AG20443 (cell line): ENCODE data around the gene FBXL7.

Source experiments
- DNase-seq: peaks from one replicate; pipeline ENCODE4 v3.0.0; 2012; ENCODE audit warnings: low spot score, mixed read lengths

Gene FBXL7

GRCh38 chr5:15889001-15889400, 389.0 kb downstream of the FBXL7 start:
- DNase-seq: no peak

- no peak for DNase-seq
Measured at GRCh38 chr5:15893866-15894265, 393.9 kb downstream of the FBXL7 start.

DNA sequence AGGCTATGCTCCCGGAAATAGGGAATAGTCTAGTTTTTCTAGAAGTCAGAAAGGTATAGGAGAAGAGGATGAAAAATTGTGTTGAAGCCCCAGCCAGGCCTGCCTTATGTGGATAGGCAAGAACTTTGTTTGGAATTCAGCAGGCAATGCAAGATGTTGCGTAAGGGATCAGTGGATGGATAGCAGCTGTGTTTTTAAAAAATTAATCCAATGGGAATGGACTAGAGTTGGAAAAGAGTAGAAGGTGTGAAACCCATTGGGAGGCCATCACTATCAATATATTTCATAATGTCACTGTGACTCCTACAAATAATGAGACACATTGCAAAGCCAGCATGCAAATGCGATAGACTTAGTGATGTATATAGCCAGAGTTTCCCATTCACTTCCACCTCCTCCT, 397.7 kb downstream of the FBXL7 start:
- DNase-seq: peak; percentile 37

- no peak for DNase-seq
Measured at GRCh38 chr5:15898641-15899040, 398.7 kb downstream of the FBXL7 start.

GRCh38 chr5:15899481-15899880, 399.5 kb downstream of the FBXL7 start:
- DNase-seq: no peak

GRCh38 chr5:15901151-15901550, 401.2 kb downstream of the FBXL7 start:
- no peak for DNase-seq

DNA sequence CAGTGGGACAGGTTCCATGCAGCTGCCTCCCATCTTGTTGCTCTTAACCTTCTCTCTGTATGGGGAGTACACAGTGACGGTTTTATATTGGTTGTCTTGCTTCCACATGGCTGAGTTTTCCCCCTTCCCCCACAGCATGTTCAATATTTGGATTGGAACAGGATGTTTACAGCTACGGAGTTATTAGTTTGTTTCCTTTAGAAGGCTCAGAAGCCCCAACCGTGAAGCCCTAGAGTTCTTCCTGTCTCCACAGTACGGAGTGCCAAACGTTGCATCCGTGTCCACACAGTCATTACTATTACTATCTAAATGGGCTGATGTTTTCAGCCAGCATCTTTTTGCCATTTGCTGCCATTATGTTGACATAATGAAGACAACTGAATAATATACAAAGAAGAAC, 402.1 kb downstream of the FBXL7 start:
- DNase-seq: no peak

DNA sequence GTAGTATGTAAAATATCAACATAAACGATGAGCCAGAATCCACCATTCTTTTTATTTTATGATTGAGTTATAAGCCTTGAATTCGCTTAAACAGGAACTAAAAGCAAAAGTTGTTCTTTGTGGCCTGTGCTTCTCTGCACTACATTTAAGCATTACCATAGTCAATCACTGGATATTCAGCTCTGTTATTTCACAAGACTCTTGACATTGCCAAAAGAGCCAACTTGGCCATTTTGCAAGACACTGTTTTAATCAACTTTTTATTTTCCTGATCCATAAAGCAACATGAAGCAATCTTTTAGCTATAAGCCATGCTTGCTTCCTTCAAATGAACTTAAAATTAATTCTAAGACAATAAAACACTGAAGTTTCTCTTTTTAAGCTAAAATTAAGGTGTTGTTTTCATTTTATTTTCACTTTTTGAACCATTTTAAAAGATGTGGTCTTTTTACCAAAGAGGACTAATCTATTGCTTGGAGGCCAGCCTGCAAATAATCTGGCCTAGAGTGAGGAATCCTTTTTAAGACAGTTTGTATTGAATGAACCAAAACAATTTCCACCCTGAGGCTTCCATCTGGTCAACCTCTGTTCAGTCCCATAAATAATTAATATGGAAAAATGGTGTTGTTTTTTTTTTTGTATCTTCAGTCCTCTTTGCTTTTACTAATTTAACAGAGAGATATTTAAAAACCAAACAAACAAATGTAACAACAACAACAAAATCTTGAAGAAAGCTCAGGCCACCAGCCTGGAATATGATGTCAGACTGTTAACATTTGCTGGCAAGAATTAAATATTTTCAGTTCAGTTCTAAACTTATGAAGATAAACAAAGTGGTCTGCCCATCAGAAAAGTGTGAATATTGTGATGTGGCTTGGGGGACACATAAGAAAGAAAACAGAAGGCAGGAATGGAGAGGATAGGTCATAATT, 405.2 kb downstream of the FBXL7 start:
- DNase-seq: peak; percentile 32

DNA sequence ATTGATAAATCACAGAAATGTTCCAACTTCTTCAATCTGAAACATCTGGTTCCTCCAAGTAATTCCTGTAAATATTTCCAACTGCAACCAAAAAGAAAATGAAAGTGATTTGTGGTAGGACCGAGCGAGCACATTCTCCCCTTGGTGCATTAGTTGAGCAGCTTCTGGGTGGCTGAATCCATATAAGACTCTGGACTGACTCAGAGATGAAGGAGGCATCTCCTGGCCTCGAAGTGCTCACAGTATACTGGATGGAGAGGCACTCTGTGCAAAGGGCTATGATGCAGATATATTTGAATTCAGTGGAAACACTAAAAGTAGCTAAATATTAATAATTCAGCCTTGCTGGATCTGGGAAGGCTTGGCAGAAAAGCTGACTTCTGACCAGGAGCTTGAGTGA, 414.7 kb downstream of the FBXL7 start:
- DNase-seq: peak; percentile 75

DNA sequence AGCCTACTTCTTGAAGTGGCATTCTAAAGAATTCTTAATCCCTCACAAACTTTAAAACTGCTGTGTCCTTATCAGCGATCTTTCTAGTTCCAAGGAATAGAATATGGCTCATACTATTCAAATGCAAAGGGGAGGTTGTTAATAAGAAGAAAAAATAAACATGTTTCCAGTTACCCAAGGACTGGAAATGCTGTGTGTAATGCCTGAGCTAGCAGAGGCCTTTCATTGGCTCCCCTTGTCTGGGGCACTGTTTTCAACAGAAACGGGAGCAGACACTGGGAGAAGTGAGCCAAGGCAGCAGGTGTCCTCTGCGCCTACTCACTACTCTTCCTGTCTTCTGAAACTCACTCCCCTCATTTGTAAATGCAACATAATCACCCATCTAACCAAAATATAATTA, 426.6 kb downstream of the FBXL7 start:
- DNase-seq: no peak

DNA sequence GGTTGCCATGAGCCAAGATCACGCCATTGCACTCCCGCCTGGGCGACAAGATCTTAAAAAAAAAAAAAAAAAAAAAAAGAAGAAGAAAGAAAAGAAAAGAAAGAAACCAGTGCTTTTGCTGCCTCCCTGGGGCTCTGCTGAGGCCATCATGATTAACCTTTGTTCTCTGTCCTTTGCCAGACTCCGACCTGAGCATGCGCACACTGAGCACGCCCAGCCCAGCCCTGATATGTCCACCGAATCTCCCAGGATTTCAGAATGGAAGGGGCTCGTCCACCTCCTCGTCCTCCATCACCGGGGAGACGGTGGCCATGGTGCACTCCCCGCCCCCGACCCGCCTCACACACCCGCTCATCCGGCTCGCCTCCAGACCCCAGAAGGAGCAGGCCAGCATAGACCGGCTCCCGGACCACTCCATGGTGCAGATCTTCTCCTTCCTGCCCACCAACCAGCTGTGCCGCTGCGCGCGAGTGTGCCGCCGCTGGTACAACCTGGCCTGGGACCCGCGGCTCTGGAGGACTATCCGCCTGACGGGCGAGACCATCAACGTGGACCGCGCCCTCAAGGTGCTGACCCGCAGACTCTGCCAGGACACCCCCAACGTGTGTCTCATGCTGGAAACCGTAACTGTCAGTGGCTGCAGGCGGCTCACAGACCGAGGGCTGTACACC, 427.9 kb downstream of the FBXL7 start:
- no peak for DNase-seq

- no peak for DNase-seq
Measured at GRCh38 chr5:15929611-15930263, 429.8 kb downstream of the FBXL7 start.

GRCh38 chr5:15932066-15932465, 432.1 kb downstream of the FBXL7 start:
- DNase-seq: no peak

- DNase-seq: no peak
Measured at GRCh38 chr5:15933259-15934207, 433.6 kb downstream of the FBXL7 start.

- no peak for DNase-seq
Measured at GRCh38 chr5:15936505-15937245, 436.7 kb downstream of the FBXL7 start.

DNA sequence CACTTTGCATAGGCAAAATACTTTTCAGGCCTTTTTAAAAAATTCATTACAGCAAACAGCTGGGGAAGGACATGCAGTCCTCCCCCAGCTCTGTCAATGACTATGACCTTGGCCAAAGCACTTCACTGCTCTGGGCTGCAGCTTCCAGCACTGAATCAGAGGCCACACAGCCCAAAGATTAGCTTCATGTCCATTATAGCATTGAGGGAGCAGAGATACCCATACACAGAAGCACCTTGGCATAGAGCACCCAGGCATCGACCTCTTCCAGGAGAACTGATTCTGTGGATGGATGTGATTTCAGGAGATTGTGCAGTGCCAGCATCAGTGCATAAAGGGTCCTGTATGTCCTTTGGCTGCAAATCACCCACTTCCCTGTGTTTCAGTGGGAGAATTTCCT, 437.7 kb downstream of the FBXL7 start:
- no peak for DNase-seq

DNA sequence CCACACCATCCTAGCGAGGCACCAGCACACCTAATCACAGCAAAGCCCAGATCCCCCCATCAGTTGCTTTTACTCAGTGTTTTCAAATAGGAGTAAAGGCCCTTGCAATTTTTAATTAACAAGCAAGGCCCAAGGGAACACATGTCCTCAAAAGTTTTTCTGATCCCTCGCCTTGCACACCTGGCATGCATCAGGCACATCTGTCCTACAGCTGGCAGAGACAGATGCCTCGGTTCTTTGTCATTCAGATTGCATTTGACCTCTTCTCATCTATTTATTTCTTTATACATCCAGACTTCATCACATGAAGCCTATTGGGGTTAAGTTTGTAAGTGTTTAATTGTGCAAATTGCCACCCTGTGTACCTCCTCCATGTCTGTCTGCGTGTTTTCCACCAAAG, 438.2 kb downstream of the FBXL7 start:
- no peak for DNase-seq

DNA sequence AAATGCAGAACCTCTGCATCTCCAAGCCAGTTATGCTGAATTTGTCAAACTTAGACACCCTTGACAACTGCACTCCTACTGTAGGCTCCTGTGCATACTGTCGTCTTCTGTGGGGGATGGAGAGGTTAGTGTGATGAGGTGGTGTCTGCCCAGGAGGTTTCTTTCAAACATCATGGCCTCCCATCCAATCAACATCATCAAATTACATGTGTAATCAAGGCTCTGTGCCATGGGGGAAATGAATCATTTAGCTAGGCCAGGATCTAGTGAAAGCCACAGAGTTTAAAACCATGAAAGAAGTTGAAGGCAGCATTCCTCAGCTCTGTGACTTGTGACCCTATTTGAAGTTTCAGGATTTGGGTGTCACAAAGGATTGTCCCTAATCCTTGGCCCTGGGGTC, 439.0 kb downstream of the FBXL7 start:
- DNase-seq: peak; percentile 81

DNA sequence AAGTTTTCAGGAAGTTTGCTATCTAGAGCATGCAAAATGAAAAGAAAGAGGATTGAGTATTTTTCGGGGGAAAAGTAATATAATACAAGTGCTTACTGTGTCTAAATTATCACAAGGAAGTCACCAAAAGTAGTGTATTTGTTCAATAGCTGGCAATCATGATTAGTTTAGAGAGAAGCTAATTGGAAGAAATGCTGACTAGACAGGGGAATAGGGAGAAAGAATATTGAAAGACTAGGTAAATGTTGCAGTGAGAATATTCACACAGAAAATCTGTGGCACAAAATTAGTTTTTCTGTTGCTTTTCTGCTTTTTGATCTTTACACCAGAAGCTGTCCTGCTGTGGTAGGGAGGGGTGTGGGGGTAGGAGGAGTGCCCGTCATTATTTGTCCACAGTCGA, 440.9 kb downstream of the FBXL7 start:
- no peak for DNase-seq

GRCh38 chr5:15943487-15943886, 443.5 kb downstream of the FBXL7 start:
- peak; percentile 44 for DNase-seq

DNA sequence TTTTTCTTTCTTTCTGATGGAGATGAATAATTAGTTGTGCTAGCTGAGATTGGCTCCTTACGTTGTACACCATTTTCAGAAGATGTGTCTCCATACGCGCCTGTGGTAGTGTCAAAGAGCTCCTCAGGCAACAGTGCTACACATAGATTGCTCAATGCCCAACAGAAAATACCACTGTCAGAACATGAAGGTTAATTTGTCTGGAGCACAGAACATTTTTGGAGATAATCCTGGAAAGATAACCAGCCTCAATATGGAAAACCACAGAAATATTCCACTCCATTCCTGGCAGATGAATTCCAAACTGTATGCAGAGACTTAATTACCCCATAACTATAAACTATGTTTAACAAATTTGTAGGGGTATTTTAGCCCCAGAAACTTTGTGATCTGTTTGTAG, 446.0 kb downstream of the FBXL7 start:
- no peak for DNase-seq
